Measurements from ENCODE around the gene CCL1.

CCL1 gene

GRCh38 chr17:34369571-34369970, 6.5 kb upstream of the CCL1 start:
- no peak overlapping the region for H3K27ac ChIP-seq (ENCODE audit: insufficient read depth in 1 of 2, low read depth in 1 of 2, low read length in 2 of 2, poor library complexity in 1 of 2, severe bottlenecking in 2 of 2)
- H3K36me3 ChIP-seq (ENCODE audit: control insufficient read depth in 4 of 4, insufficient read depth in 4 of 4, low read length in 3 of 4) = no peaks in the 10 kb centered on the region
- CTCF ChIA-PET = interaction anchor here (0.7 to 2.6 kb wide), 8 partner anchors 8 to 168 kb away, joined by 3 to 12 read pairs (median 4); no protein-coding TSS in a partner anchor
- no peaks in the 10 kb centered on the region for H3K9me3 ChIP-seq (ENCODE audit: control extremely low read depth in 1 of 5, control insufficient read depth in 4 of 5, insufficient read depth in 2 of 5, low read depth in 1 of 5, low read length in 4 of 5)
- DNase-seq = no peak
- POLR2A ChIA-PET = no interaction called here
- peaks cover 13 to 66% (median 48%) of the 10 kb centered on the region in 4 experiments for H3K4me1 ChIP-seq (ENCODE audit: control extremely low read depth in 1 of 4, control insufficient read depth in 4 of 4, insufficient read depth in 4 of 4, low read length in 3 of 4)
- H3K27me3 ChIP-seq (replicated peaks in 2 of 5; ENCODE audit: control insufficient read depth in 4 of 5, insufficient read depth in 5 of 5, low read length in 4 of 5) = no peaks in the 10 kb centered on the region
- H3K4me3 ChIP-seq (ENCODE audit: control insufficient read depth in 1 of 7, extremely low read depth in 1 of 7, insufficient read depth in 4 of 7, low read depth in 2 of 7, low read length in 6 of 7) = no peak overlapping the region
- 97% methylated on average over 3 of the region's 3 CpGs for WGBS (ENCODE audit: insufficient coverage)

- Histone ChIP-seq H3K36me3 (ENCODE audit: control insufficient read depth in 4 of 4, insufficient read depth in 4 of 4, low read length in 3 of 4) (no peaks in the 10 kb centered on the region), H3K27ac (ENCODE audit: insufficient read depth in 1 of 2, low read depth in 1 of 2, low read length in 2 of 2, poor library complexity in 1 of 2, severe bottlenecking in 2 of 2) (no peak overlapping the region), H3K4me3 (ENCODE audit: control insufficient read depth in 1 of 7, extremely low read depth in 1 of 7, insufficient read depth in 4 of 7, low read depth in 2 of 7, low read length in 6 of 7) (no peak overlapping the region), H3K9me3 (ENCODE audit: control extremely low read depth in 1 of 5, control insufficient read depth in 4 of 5, insufficient read depth in 2 of 5, low read depth in 1 of 5, low read length in 4 of 5) (no peaks in the 10 kb centered on the region), H3K27me3 (replicated peaks in 2 of 5; ENCODE audit: control insufficient read depth in 4 of 5, insufficient read depth in 5 of 5, low read length in 4 of 5) (no peaks in the 10 kb centered on the region), H3K4me1 (ENCODE audit: control extremely low read depth in 1 of 4, control insufficient read depth in 4 of 4, insufficient read depth in 4 of 4, low read length in 3 of 4) (peaks cover 15 to 72% (median 52%) of the 10 kb centered on the region in 4 experiments)
- POLR2A ChIA-PET = no interaction called here
- WGBS (ENCODE audit: insufficient coverage) = 67% methylated on average over 3 of the region's 4 CpGs
- CTCF ChIA-PET = interaction anchor here (0.7 to 2.6 kb wide), 8 partner anchors 9 to 168 kb away, joined by 3 to 12 read pairs (median 4); no protein-coding TSS in a partner anchor
- no peak for DNase-seq
Measured at GRCh38 chr17:34368946-34369500, 6.0 kb upstream of the CCL1 start.

GRCh38 chr17:34368196-34368945, 5.3 kb upstream of the CCL1 start:
- Histone ChIP-seq H3K4me3 (ENCODE audit: control insufficient read depth in 1 of 7, extremely low read depth in 1 of 7, insufficient read depth in 4 of 7, low read depth in 2 of 7, low read length in 6 of 7) (no peak overlapping the region), H3K36me3 (ENCODE audit: control insufficient read depth in 4 of 4, insufficient read depth in 4 of 4, low read length in 3 of 4) (no peaks in the 10 kb centered on the region), H3K4me1 (ENCODE audit: control extremely low read depth in 1 of 4, control insufficient read depth in 4 of 4, insufficient read depth in 4 of 4, low read length in 3 of 4) (peaks cover 15 to 74% (median 54%) of the 10 kb centered on the region in 4 experiments), H3K27me3 (replicated peaks in 2 of 5; ENCODE audit: control insufficient read depth in 4 of 5, insufficient read depth in 5 of 5, low read length in 4 of 5) (no peaks in the 10 kb centered on the region), H3K27ac (ENCODE audit: insufficient read depth in 1 of 2, low read depth in 1 of 2, low read length in 2 of 2, poor library complexity in 1 of 2, severe bottlenecking in 2 of 2) (no peak overlapping the region), H3K9me3 (ENCODE audit: control extremely low read depth in 1 of 5, control insufficient read depth in 4 of 5, insufficient read depth in 2 of 5, low read depth in 1 of 5, low read length in 4 of 5) (no peaks in the 10 kb centered on the region)
- ChIA-PET POLR2A (no interaction called here), CTCF (interaction anchor here (0.6 to 2.6 kb wide), 9 partner anchors 9 to 167 kb away, joined by 3 to 12 read pairs (median 3); no protein-coding TSS in a partner anchor)
- WGBS (ENCODE audit: insufficient coverage) = 73% methylated on average over 7 of the region's 9 CpGs
- no peak for DNase-seq

GRCh38 chr17:34367486-34368195, 4.6 kb upstream of the CCL1 start:
- 93% methylated on average over 9 of the region's 9 CpGs for WGBS (ENCODE audit: insufficient coverage)
- Histone ChIP-seq H3K27ac (ENCODE audit: insufficient read depth in 1 of 2, low read depth in 1 of 2, low read length in 2 of 2, poor library complexity in 1 of 2, severe bottlenecking in 2 of 2) (no peak overlapping the region), H3K9me3 (ENCODE audit: control extremely low read depth in 1 of 5, control insufficient read depth in 4 of 5, insufficient read depth in 2 of 5, low read depth in 1 of 5, low read length in 4 of 5) (no peaks in the 10 kb centered on the region), H3K4me3 (ENCODE audit: control insufficient read depth in 1 of 7, extremely low read depth in 1 of 7, insufficient read depth in 4 of 7, low read depth in 2 of 7, low read length in 6 of 7) (no peak overlapping the region), H3K36me3 (ENCODE audit: control insufficient read depth in 4 of 4, insufficient read depth in 4 of 4, low read length in 3 of 4) (no peaks in the 10 kb centered on the region), H3K4me1 (ENCODE audit: control extremely low read depth in 1 of 4, control insufficient read depth in 4 of 4, insufficient read depth in 4 of 4, low read length in 3 of 4) (peaks cover 15 to 79% (median 59%) of the 10 kb centered on the region in 4 experiments), H3K27me3 (replicated peaks in 2 of 5; ENCODE audit: control insufficient read depth in 4 of 5, insufficient read depth in 5 of 5, low read length in 4 of 5) (no peaks in the 10 kb centered on the region)
- DNase-seq = no peak
- ChIA-PET CTCF (interaction anchor here (0.8 to 2.6 kb wide), 8 partner anchors 8 to 166 kb away, joined by 3 to 12 read pairs (median 3); no protein-coding TSS in a partner anchor), POLR2A (no interaction called here)

GRCh38 chr17:34366529-34367107, 3.6 kb upstream of the CCL1 start:
- ChIA-PET POLR2A (no interaction called here), CTCF (interaction anchor here (0.8 to 1.5 kb wide), 3 partner anchors 11 to 166 kb away, joined by 3 to 5 read pairs (median 3); no protein-coding TSS in a partner anchor)
- WGBS (ENCODE audit: insufficient coverage) = 78% methylated on average over 2 of the region's 4 CpGs
- no peaks in the 10 kb centered on the region for H3K9me3 ChIP-seq (ENCODE audit: control extremely low read depth in 1 of 5, control insufficient read depth in 4 of 5, insufficient read depth in 2 of 5, low read depth in 1 of 5, low read length in 4 of 5)
- no peak overlapping the region for H3K27ac ChIP-seq (ENCODE audit: insufficient read depth in 1 of 2, low read depth in 1 of 2, low read length in 2 of 2, poor library complexity in 1 of 2, severe bottlenecking in 2 of 2)
- no peaks in the 10 kb centered on the region for H3K36me3 ChIP-seq (ENCODE audit: control insufficient read depth in 4 of 4, insufficient read depth in 4 of 4, low read length in 3 of 4)
- no peak for DNase-seq
- H3K4me3 ChIP-seq (ENCODE audit: control insufficient read depth in 1 of 7, extremely low read depth in 1 of 7, insufficient read depth in 4 of 7, low read depth in 2 of 7, low read length in 6 of 7) = no peak overlapping the region
- peaks cover 15 to 79% (median 63%) of the 10 kb centered on the region in 4 experiments for H3K4me1 ChIP-seq (ENCODE audit: control extremely low read depth in 1 of 4, control insufficient read depth in 4 of 4, insufficient read depth in 4 of 4, low read length in 3 of 4)
- no peaks in the 10 kb centered on the region for H3K27me3 ChIP-seq (replicated peaks in 2 of 5; ENCODE audit: control insufficient read depth in 4 of 5, insufficient read depth in 5 of 5, low read length in 4 of 5)

GRCh38 chr17:34366010-34366409, 3.0 kb upstream of the CCL1 start:
- Histone ChIP-seq H3K4me3 (ENCODE audit: control insufficient read depth in 1 of 7, extremely low read depth in 1 of 7, insufficient read depth in 4 of 7, low read depth in 2 of 7, low read length in 6 of 7) (no peak overlapping the region), H3K36me3 (ENCODE audit: control insufficient read depth in 4 of 4, insufficient read depth in 4 of 4, low read length in 3 of 4) (no peaks in the 10 kb centered on the region), H3K9me3 (ENCODE audit: control extremely low read depth in 1 of 5, control insufficient read depth in 4 of 5, insufficient read depth in 2 of 5, low read depth in 1 of 5, low read length in 4 of 5) (no peaks in the 10 kb centered on the region), H3K27me3 (replicated peaks in 2 of 5; ENCODE audit: control insufficient read depth in 4 of 5, insufficient read depth in 5 of 5, low read length in 4 of 5) (no peaks in the 10 kb centered on the region), H3K27ac (ENCODE audit: insufficient read depth in 1 of 2, low read depth in 1 of 2, low read length in 2 of 2, poor library complexity in 1 of 2, severe bottlenecking in 2 of 2) (no peak overlapping the region), H3K4me1 (ENCODE audit: control extremely low read depth in 1 of 4, control insufficient read depth in 4 of 4, insufficient read depth in 4 of 4, low read length in 3 of 4) (peaks cover 15 to 73% (median 62%) of the 10 kb centered on the region in 4 experiments)
- WGBS (ENCODE audit: insufficient coverage) = 0% methylated on average over 1 of the region's 1 CpG
- peak in 2 of 3 donors; percentile 54 to 61 for DNase-seq
- ChIA-PET CTCF (interaction anchor here (1.2 to 1.5 kb wide), 2 partner anchors 54 to 165 kb away, joined by 3 to 5 read pairs; no protein-coding TSS in a partner anchor), POLR2A (no interaction called here)
